GM23338 (cell line): ENCODE data around the gene PCGF3.

ENCODE experiments used
- CREB1 ChIP-seq: fragments of 250-450 bp; sonication (Bioruptor Pico); IDR thresholded peaks from 2 replicates; pipeline ENCODE4 v1.5.0; 2020; ENCODE audit warnings: low read depth, mild to moderate bottlenecking, moderate library complexity
- CTCF ChIP-seq, 2 experiments: fragments of 200-600 bp in 1 of 2; sonication (generic) in 1 of 2; conservative IDR thresholded peaks; 2 replicates each; pipeline versions ENCODE4 v1.5.1 to v1.6.1; 2016 to 2017; ENCODE audit warnings: antibody characterized with exemption in 2 of 2, low read depth in 2 of 2, mild to moderate bottlenecking in 2 of 2, moderate library complexity in 1 of 2
- ETS1 ChIP-seq: IDR thresholded peaks from 2 replicates; pipeline ENCODE4 v1.6.1; 2016; ENCODE audit warnings: antibody characterized with exemption
- EZH2phosphoT487 ChIP-seq: fragments of 200-600 bp; sonication (generic); IDR thresholded peaks from one replicate; pipeline ENCODE4 v1.8.1; 2018; ENCODE audit warnings: antibody characterized with exemption; ENCODE audit not compliant: unreplicated experiment
- JUNB ChIP-seq: IDR thresholded peaks from one replicate; pipeline ENCODE4 v1.6.1; 2016; ENCODE audit warnings: antibody characterized with exemption; ENCODE audit not compliant: unreplicated experiment
- POLR2AphosphoS5 ChIP-seq: IDR thresholded peaks from 2 replicates; pipeline ENCODE4 v1.6.1; 2016; ENCODE audit warnings: antibody characterized with exemption, low read depth
- REST ChIP-seq: IDR thresholded peaks from one replicate; pipeline ENCODE4 v1.6.1; 2018; ENCODE audit warnings: antibody characterized with exemption; ENCODE audit not compliant: unreplicated experiment
- ZNF114 ChIP-seq: fragments of 250-450 bp; sonication (Bioruptor Pico); IDR thresholded peaks from 2 replicates; pipeline ENCODE4 v1.5.0; 2020; ENCODE audit warnings: mild to moderate bottlenecking, moderate library complexity
- ZNF331 ChIP-seq: fragments of 250-450 bp; sonication (Bioruptor Pico); IDR thresholded peaks from 2 replicates; pipeline ENCODE4 v1.5.0; 2020; ENCODE audit warnings: low read depth, mild to moderate bottlenecking, moderate library complexity

GRCh38 chr4:735583-735982 lies 30.0 kb downstream of the PCGF3 start:
- TF ChIP-seq EZH2phosphoT487 (no peak), CTCF (conservative IDR thresholded peaks at IDR 0.05; ENCODE audit: low read depth in 2 of 2) (no peak), CREB1 (CRISPR knock-in tag) (no peak), REST (no peak), ZNF331 (CRISPR knock-in tag) (no peak), POLR2AphosphoS5 (no peak), ETS1 (no peak), JUNB (no peak), ZNF114 (CRISPR knock-in tag) (no peak)
